K562 (cell line): ENCODE data around the gene AGPAT2. TPM values are rescaled to one million over a fixed set of nuclear protein-coding genes. Genes with fewer than 3 reads are reported as not detected.

ENCODE experiments used
- ATAC-seq: fragments of 200-7000 bp; cut with Tn5 transposase; 3 replicates; pipeline ENCODE4 v1.9.1; 2020; ENCODE audit warnings: moderate library complexity
- BruUV-seq: library from RNA; stranded (reverse); fragments of 400-500 nt; replicated peaks from 2 replicates; lab custom pipeline; 2021; lab: Mats Ljungman, UMichigan
- CTCF ChIA-PET: fragments of 300-600 bp; formaldehyde crosslinking; extraction: SDS; loops from one replicate; lab custom pipeline; 2021; ENCODE audit warnings: low intra/inter-chr PET ratio; lab: Yijun Ruan, JAX
- POLR2A ChIA-PET: fragments of 300-600, 350-650 bp; sonication (Branson Sonifier 250); formaldehyde crosslinking; extraction: SDS; loops from one replicate; lab custom pipeline; 2021; ENCODE audit warnings: antibody characterized with exemption, inconsistent platforms; lab: Yijun Ruan, JAX
- DNase-seq, 4 experiments: peaks; one replicate each; pipeline versions ENCODE4 v3.0.0 to v3.0.0-alpha.2; 2011 to 2018; ENCODE audit warnings: low spot score in 3 of 4, mixed read lengths in 3 of 4; ENCODE audit errors: extremely low read depth in 1 of 4
- FAIRE-seq: peaks from 2 replicates; lab custom pipeline; 2011; peaks lifted over from hg19 to GRCh38; lab: Jason Lieb, UNC
- H2AFZ ChIP-seq: 2 replicates; pipeline ENCODE4 v1.6.0; 2011; ENCODE audit warnings: low read depth, low read length, control low read depth, inconsistent platforms
- H3K27ac ChIP-seq: fragments of 200-600 bp; 3 replicates; pipeline ENCODE4 v1.8.0; 2011; ENCODE audit warnings: low read depth, mild to moderate bottlenecking, control low read depth, inconsistent platforms, low read length, moderate library complexity, mixed read lengths; ENCODE audit errors: extremely low read depth
- H3K27me3 ChIP-seq, 2 experiments: fragments of 300-600 bp in 1 of 2; 2 replicates in 1 of 2; 3 replicates in 1 of 2; pipeline versions ENCODE4 v1.6.0 to v1.8.0; 2011; ENCODE audit warnings: inconsistent platforms in 2 of 2, low read length in 2 of 2, mild to moderate bottlenecking in 1 of 2, mixed read lengths in 1 of 2, moderate library complexity in 1 of 2; ENCODE audit not compliant: control insufficient read depth in 2 of 2, insufficient read depth in 2 of 2
- H3K36me3 ChIP-seq: fragments of 300-600 bp; 3 replicates; pipeline ENCODE4 v1.8.0; 2011; ENCODE audit warnings: mild to moderate bottlenecking, low read length, inconsistent platforms; ENCODE audit not compliant: control insufficient read depth, insufficient read depth
- H3K4me1 ChIP-seq, 2 experiments: fragments of 200-600 bp in 1 of 2; replicated peaks in 1 of 2; 2 replicates in 1 of 2; 3 replicates in 1 of 2; pipeline versions ENCODE4 v1.5.1 to v1.8.0; 2011; ENCODE audit warnings: inconsistent platforms in 2 of 2, low read length in 2 of 2, mild to moderate bottlenecking in 1 of 2, mixed read lengths in 1 of 2, moderate library complexity in 1 of 2; ENCODE audit not compliant: control insufficient read depth in 2 of 2, insufficient read depth in 2 of 2
- H3K4me2 ChIP-seq: 2 replicates; pipeline ENCODE4 v1.6.1; 2011; ENCODE audit warnings: low read length, control low read depth, inconsistent platforms, mixed read lengths; ENCODE audit not compliant: insufficient read depth
- H3K4me3 ChIP-seq: fragments of 200-600 bp; sonication (generic), shearing (Covaris generic); 2 replicates; pipeline ENCODE4 v1.5.1; 2016; ENCODE audit warnings: control low read depth, inconsistent platforms
- H3K79me2 ChIP-seq: fragments of 200-600 bp; 3 replicates; pipeline ENCODE4 v1.8.0; 2011; ENCODE audit warnings: low read length, inconsistent platforms; ENCODE audit not compliant: control insufficient read depth, insufficient read depth
- H3K9ac ChIP-seq, 2 experiments: 2 replicates each; pipeline versions ENCODE4 v1.6.0 to v1.6.1; 2011; ENCODE audit warnings: low read depth in 2 of 2, low read length in 2 of 2, control low read depth in 1 of 2, inconsistent platforms in 1 of 2, mild to moderate bottlenecking in 1 of 2, mixed read lengths in 1 of 2; ENCODE audit not compliant: insufficient read depth in 1 of 2
- H3K9me1 ChIP-seq: one replicate; pipeline ENCODE4 v1.6.0; 2011; ENCODE audit warnings: inconsistent platforms, mild to moderate bottlenecking, low read length, moderate library complexity; ENCODE audit not compliant: control insufficient read depth, insufficient read depth
- H3K9me3 ChIP-seq: replicated peaks from 2 replicates; pipeline ENCODE4 v1.5.1; 2011; ENCODE audit warnings: low read depth, low read length, inconsistent platforms; ENCODE audit not compliant: control insufficient read depth, insufficient read depth
- H4K20me1 ChIP-seq: replicated peaks from 2 replicates; pipeline ENCODE4 v1.6.1; 2011; ENCODE audit warnings: low read length, inconsistent platforms, mixed read lengths; ENCODE audit not compliant: control insufficient read depth, insufficient read depth
- NR3C1 ChIP-seq: sonication (generic); formaldehyde crosslinking; IDR thresholded peaks from 2 replicates; pipeline ENCODE4 v1.8.1; 2022; ENCODE audit warnings: missing genetic modification reagents
- PCBP1 ChIP-seq: fragments of 200-400 bp; formaldehyde crosslinking; IDR thresholded peaks from 2 replicates; pipeline ENCODE4 v1.6.1; 2018; ENCODE audit warnings: mild to moderate bottlenecking, low read depth, low read length; ENCODE audit not compliant: poor library complexity, severe bottlenecking
- WGBS: fragments of 100-300 bp; shearing (Covaris generic); methylation state at CpG from one replicate; pipeline ENCODE4 v1.1.6; 2016; ENCODE audit warnings: low coverage, mixed read lengths; ENCODE audit not compliant: insufficient coverage; ENCODE audit errors: missing lambda C conversion rate; 5-methylcytosine and 5-hydroxymethylcytosine counted together
- in situ Hi-C: fragments of 300-500 bp; cut with MboI; formaldehyde crosslinking; loops from 4 replicates; pipeline ENCODE4 v1.15.0; 2018; ENCODE audit warnings: inconsistent platforms, mixed read lengths
- intact Hi-C: fragments of 100-400 bp; cut with micrococcal nuclease; formaldehyde crosslinking; loops from 2 replicates; pipeline ENCODE4 v1.14.2; 2022
- polyA plus RNA-seq, 8 experiments: library from polyadenylated mRNA; depleted of rRNA in 4 of 8; stranded (reverse) in 5 of 8; unstranded in 3 of 8; fragments of >200 nt; fragmentation: Nextera tagmentation in 2 of 8; fragmentation: Illumina TruSeq in 1 of 8; extraction: Ambion mirVana in 2 of 8; extraction: Trizol in 1 of 8; gene quantifications; 2 replicates each; pipeline versions ENCODE4 v1.2.1 to v1.2.3, GENCODE V29; 2011 to 2014; ENCODE audit warnings: inconsistent platforms in 1 of 8, missing spikeins in 1 of 8
- total RNA-seq, 7 experiments: library from RNA; depleted of rRNA in 6 of 7; stranded (reverse); fragments of >200 nt in 6 of 7; fragmentation: Illumina TruSeq in 2 of 7; extraction: Trizol in 2 of 7; gene quantifications; 2 replicates each; pipeline versions ENCODE4 v1.2.1 to v1.2.3, GENCODE V29; 2011 to 2021; ENCODE audit warnings: low replicate concordance in 1 of 7

The AGPAT2 gene
- total and polyA plus RNA-seq, 9 of the 15 experiments (the other 6 are each of a cell fraction or from before 2014, with no cell fraction given), result 0.13 to 54.5 (median 23.9) TPM

DNA sequence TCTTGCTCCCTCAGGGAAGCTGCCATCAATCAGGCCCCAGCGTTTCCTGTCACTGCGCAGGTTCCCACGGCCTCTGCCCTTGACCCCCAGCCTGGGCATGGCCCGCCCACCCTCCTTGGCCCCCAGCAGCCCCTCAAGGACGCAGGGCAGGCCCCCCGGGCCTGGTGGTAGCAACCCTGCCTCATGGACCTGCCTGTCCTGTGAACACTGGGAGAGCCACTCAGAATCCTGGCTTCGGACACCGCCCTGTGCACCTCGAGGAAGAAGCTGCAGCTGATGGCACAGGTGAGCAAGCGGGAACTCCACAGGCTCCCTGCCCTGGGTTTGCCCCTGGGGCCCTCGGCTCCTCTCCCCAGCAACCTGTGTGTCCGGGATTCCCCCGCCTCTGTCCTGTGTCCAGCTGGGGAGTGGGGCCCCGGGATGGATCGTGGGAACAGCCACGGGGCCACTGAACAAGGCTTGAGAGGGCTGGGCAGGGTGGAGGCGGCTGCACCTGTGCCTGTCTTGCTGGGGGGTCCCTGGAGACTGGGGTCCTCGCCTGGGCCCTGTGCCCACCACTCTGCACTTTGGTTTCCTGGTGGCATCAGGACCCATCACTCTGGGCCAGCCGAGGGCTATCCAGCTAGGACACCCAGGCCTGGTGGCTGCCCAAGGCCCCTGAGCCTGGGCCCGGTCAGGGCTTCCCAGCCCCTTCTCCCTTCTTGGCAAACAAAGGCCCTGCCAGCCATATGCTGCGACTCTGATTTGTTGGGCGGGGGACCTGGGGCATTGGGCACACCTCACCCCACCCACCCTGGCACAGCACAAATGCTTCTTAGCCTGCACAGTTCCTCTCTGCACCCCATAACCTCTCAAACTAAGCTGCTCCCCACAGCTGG, 58.0 kb downstream of the AGPAT2 start:
- Histone ChIP-seq H3K79me2 (no peaks in the 10 kb centered on the region), H3K27me3 (peaks cover 0 to 12% of the 10 kb centered on the region in 2 experiments; a peak in 2 of 5 replicates), H3K4me1 (peaks cover 0 to 64% of the 10 kb centered on the region in 2 experiments; a peak in 4 of 5 replicates), H2AFZ (no peak overlapping the region), H3K4me2 (no peak overlapping the region), H3K9ac (no peak overlapping the region), H3K9me3 (peaks cover 4% of the 10 kb centered on the region), H3K9me1 (no peaks in the 10 kb centered on the region), H3K4me3 (no peak overlapping the region), H3K36me3 (no peaks in the 10 kb centered on the region), H3K27ac (no peak overlapping the region), H4K20me1 (peaks cover 12% of the 10 kb centered on the region; the same call in 1 of the 2 replicates)
- DNase-seq (no peak), FAIRE-seq (no peak), ATAC-seq (no peak)
- ChIA-PET CTCF (interaction anchor here (0.5 to 3.8 kb wide), 4 partner anchors 137 to 229 kb away, joined by 3 to 154 read pairs (median 8); partner anchors contain the start of gene SNAPC4), POLR2A (interaction anchor here (0.8 to 1.6 kb wide), 4 partner anchors 10 to 157 kb away, joined by 4 to 6 read pairs (median 4); no protein-coding TSS in a partner anchor)
- 16% methylated on average over 17 of the region's 22 CpGs for WGBS
- no TSS peak for BruUV-seq
- intact Hi-C loops (loop anchor here (10.0 kb wide), 1 partner anchor 84 kb away; the partner anchor contains the start of gene NOTCH1), in situ Hi-C loops (loop anchor here (5.0 to 25.0 kb wide), 2 partner anchors 137 to 292 kb away; partner anchors contain the start of gene GPSM1)
- TF ChIP-seq PCBP1 (peak; percentile 17), NR3C1 (CRISPR knock-in tag) (no peak)
